Smooth muscle cell (in vitro differentiated cells): ENCODE measurements around the gene KRTAP17-1. TPM values are rescaled to one million over a fixed set of nuclear protein-coding genes. Genes with fewer than 3 reads are reported as not detected.

ENCODE experiments used
- DNase-seq: peaks from one replicate; lab custom pipeline; 2025; ENCODE audit not compliant: unreplicated experiment; lab: John Stamatoyannopoulos, UW
- H2AFZ ChIP-seq: fragments of 200-600 bp; sonication (generic); 2 replicates; pipeline ENCODE4 v1.6.0; 2016; ENCODE audit warnings: antibody characterized with exemption, low read depth, mild to moderate bottlenecking
- H3F3A ChIP-seq: fragments of 200-600 bp; sonication (generic); 2 replicates; pipeline ENCODE4 v1.6.0; 2017; ENCODE audit warnings: antibody characterized with exemption, low read depth
- H3K27ac ChIP-seq: fragments of 200-600 bp; sonication (generic); 2 replicates; pipeline ENCODE4 v1.5.1; 2016; ENCODE audit warnings: low read depth, mild to moderate bottlenecking
- H3K27me3 ChIP-seq: fragments of 200-600 bp; sonication (generic); 2 replicates; pipeline ENCODE4 v1.6.1; 2016; ENCODE audit warnings: low read depth, mild to moderate bottlenecking
- H3K36me3 ChIP-seq: fragments of 200-600 bp; sonication (generic); 2 replicates; pipeline ENCODE4 v1.5.1; 2016; ENCODE audit warnings: low read depth
- H3K4me1 ChIP-seq: fragments of 200-600 bp; sonication (generic); 2 replicates; pipeline ENCODE4 v1.5.1; 2016; ENCODE audit warnings: low read depth
- H3K4me2 ChIP-seq: fragments of 200-600 bp; sonication (generic); 2 replicates; pipeline ENCODE4 v1.6.0; 2016; ENCODE audit warnings: mild to moderate bottlenecking
- H3K4me3 ChIP-seq: fragments of 200-600 bp; sonication (generic); 2 replicates; pipeline ENCODE4 v1.5.1; 2016; ENCODE audit warnings: mild to moderate bottlenecking
- H3K79me2 ChIP-seq: fragments of 200-600 bp; sonication (generic); 2 replicates; pipeline ENCODE4 v1.6.0; 2016; ENCODE audit warnings: low read depth, mild to moderate bottlenecking
- H3K9ac ChIP-seq: fragments of 200-600 bp; sonication (generic); 2 replicates; pipeline ENCODE4 v1.6.0; 2016; ENCODE audit warnings: low read depth
- H3K9me3 ChIP-seq: fragments of 200-600 bp; sonication (generic); replicated peaks from 2 replicates; pipeline ENCODE4 v1.5.1; 2016; ENCODE audit warnings: low read depth
- H4K20me1 ChIP-seq: fragments of 200-600 bp; sonication (generic); 2 replicates; pipeline ENCODE4 v1.6.0; 2016; ENCODE audit warnings: low read depth
- WGBS: methylation state at CpG from one replicate; pipeline ENCODE4 v1.1.7; 2016; ENCODE audit warnings: low lambda C conversion rate; 5-methylcytosine and 5-hydroxymethylcytosine counted together
- polyA plus RNA-seq: library from polyadenylated mRNA; unstranded; fragments of >200 nt; fragmentation: Nextera tagmentation; extraction: Ambion mirVana; gene quantifications from 2 replicates; pipeline ENCODE4 v1.2.1, GENCODE V29; 2016
- total RNA-seq: library from RNA; depleted of rRNA; stranded (reverse); fragments of >200 nt; gene quantifications from 2 replicates; pipeline ENCODE4 v1.2.3, GENCODE V29; 2014
- TF ChIP-seq, protein P1 (sequence below): fragments of 200-600 bp; sonication (generic); IDR thresholded peaks from 2 replicates; pipeline ENCODE4 v1.5.1; 2017; ENCODE audit warnings: borderline replicate concordance, mild to moderate bottlenecking, antibody characterized with exemption; ENCODE audit not compliant: insufficient read depth, poor library complexity, severe bottlenecking

KRTAP17-1 gene
- total and polyA plus RNA-seq, 2 experiments from 2014 or later: not detected

DNA sequence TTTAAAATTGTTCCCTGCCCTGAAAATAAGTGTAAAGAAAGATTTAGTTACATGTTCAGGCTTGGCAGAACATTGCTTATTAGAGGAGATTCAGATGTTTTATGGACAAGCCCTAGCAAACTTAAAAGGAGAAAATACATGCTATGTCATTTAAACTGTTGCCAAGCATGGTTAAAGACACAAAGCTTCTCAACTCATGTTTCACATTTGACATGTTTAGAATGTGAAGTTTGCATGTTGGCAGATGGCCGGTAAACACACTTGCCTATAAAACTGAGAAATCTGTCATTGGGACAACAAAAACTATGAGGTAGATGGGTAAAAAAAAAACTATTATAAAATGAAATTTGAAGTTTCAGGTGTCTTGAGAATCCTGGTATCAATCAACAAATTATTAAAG is 18.7 kb downstream of the KRTAP17-1 start:
- no peaks in the 10 kb centered on the region for H3K79me2 ChIP-seq

DNA sequence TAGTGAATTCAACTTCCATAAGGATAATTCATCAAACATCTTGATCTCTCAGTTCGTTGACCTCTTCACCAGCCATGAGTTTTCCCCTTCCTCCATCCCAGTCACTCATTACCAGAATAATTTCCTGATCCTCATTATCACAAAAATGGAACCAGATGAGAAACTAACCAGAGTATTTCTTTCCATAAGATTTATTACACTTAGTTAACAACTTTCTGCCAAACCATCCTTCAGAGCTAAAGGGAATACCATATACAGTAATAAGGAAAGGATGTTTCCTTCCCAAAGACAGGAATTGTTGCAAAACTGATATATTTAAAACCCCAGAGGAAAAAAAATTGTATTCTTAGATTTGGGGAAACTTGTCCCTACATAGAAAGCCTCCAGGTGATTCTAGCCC is 21.5 kb downstream of the KRTAP17-1 start:
- Histone ChIP-seq H3K4me2 (no peak overlapping the region), H2AFZ (no peak overlapping the region), H3K4me3 (no peak overlapping the region), H3K27me3 (no peaks in the 10 kb centered on the region), H3K36me3 (no peaks in the 10 kb centered on the region), H4K20me1 (no peaks in the 10 kb centered on the region), H3K9ac (no peak overlapping the region), H3F3A (no peaks in the 10 kb centered on the region), H3K4me1 (no peaks in the 10 kb centered on the region), H3K27ac (no peak overlapping the region), H3K9me3 (no peaks in the 10 kb centered on the region), H3K79me2 (no peaks in the 10 kb centered on the region)
- no peak for DNase-seq
- WGBS: 100% methylated on average over 1 of the region's 1 CpG
- TF ChIP-seq, protein P1, sequence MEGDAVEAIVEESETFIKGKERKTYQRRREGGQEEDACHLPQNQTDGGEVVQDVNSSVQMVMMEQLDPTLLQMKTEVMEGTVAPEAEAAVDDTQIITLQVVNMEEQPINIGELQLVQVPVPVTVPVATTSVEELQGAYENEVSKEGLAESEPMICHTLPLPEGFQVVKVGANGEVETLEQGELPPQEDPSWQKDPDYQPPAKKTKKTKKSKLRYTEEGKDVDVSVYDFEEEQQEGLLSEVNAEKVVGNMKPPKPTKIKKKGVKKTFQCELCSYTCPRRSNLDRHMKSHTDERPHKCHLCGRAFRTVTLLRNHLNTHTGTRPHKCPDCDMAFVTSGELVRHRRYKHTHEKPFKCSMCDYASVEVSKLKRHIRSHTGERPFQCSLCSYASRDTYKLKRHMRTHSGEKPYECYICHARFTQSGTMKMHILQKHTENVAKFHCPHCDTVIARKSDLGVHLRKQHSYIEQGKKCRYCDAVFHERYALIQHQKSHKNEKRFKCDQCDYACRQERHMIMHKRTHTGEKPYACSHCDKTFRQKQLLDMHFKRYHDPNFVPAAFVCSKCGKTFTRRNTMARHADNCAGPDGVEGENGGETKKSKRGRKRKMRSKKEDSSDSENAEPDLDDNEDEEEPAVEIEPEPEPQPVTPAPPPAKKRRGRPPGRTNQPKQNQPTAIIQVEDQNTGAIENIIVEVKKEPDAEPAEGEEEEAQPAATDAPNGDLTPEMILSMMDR: no peak

More for the DNA sequence above, 18.7 kb downstream of the KRTAP17-1 start:
- Histone ChIP-seq H3K27me3 (no peaks in the 10 kb centered on the region), H3K27ac (no peak overlapping the region), H3K4me2 (no peak overlapping the region), H3K4me1 (no peaks in the 10 kb centered on the region), H3K9me3 (no peaks in the 10 kb centered on the region), H3K9ac (no peak overlapping the region), H3K36me3 (no peaks in the 10 kb centered on the region), H4K20me1 (no peaks in the 10 kb centered on the region), H2AFZ (no peak overlapping the region), H3K4me3 (no peak overlapping the region), H3F3A (no peaks in the 10 kb centered on the region)
- WGBS: 90% methylated on average over 1 of the region's 1 CpG
- no peak for DNase-seq
- TF ChIP-seq, protein P1: no peak

DNA sequence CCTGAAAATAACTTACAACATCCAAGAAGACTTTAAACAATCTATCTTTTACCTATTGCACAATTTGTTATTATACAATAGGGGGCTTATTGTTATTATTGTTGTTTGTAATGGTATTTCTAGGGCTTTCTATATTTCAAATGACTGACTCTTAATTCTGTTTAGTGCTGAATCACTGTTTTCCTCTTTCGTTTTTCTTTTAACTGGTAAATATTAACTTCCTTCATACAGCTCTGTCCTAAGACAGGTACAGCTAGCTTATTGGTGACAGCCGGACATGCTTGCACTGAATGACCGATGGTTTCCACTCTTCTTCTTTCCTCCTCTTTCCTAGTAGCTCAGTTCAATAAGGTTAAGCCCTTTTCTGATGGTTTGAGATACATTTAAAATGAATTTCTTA is 28.5 kb downstream of the KRTAP17-1 start:
- Histone ChIP-seq H3K36me3 (no peaks in the 10 kb centered on the region), H3F3A (no peaks in the 10 kb centered on the region), H4K20me1 (no peaks in the 10 kb centered on the region), H3K27me3 (no peaks in the 10 kb centered on the region), H3K9me3 (no peaks in the 10 kb centered on the region), H3K4me3 (no peak overlapping the region), H3K27ac (no peak overlapping the region), H3K9ac (no peak overlapping the region), H2AFZ (no peak overlapping the region), H3K79me2 (no peaks in the 10 kb centered on the region), H3K4me2 (no peak overlapping the region), H3K4me1 (no peaks in the 10 kb centered on the region)
- 93% methylated on average over 3 of the region's 3 CpGs for WGBS
- TF ChIP-seq, protein P1: no peak
- no peak for DNase-seq

DNA sequence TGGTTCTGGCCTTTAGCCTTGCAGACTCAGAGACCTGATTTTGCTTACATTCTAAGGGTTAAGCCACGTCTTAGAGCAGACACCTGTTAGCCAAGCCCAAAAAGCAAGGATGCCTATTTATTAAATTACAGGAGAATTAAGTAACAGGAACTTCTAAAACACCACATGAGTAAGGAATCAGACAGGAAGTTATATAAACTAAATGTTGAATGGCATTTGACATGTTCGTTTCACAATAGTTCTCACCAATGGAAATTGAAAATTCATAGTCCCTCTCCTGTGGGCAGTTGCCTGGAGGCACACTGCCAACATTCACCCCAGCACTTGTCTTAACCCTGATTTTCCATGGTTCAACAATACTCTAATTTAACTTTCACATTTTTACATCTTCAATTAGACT is 31.0 kb downstream of the KRTAP17-1 start:
- no peak overlapping the region for H2AFZ ChIP-seq
- H3K4me3 ChIP-seq: no peak overlapping the region
- 75% methylated on average over 2 of the region's 2 CpGs for WGBS
- H3K27me3 ChIP-seq: no peaks in the 10 kb centered on the region
- H3F3A ChIP-seq: no peaks in the 10 kb centered on the region
- no peak overlapping the region for H3K27ac ChIP-seq
- no peaks in the 10 kb centered on the region for H3K9me3 ChIP-seq
- H3K36me3 ChIP-seq: no peaks in the 10 kb centered on the region
- TF ChIP-seq, protein P1: no peak
- DNase-seq: no peak
- no peaks in the 10 kb centered on the region for H3K4me1 ChIP-seq
- H3K4me2 ChIP-seq: no peak overlapping the region
- no peak overlapping the region for H3K9ac ChIP-seq
- no peaks in the 10 kb centered on the region for H4K20me1 ChIP-seq
- H3K79me2 ChIP-seq: no peaks in the 10 kb centered on the region
